ENCODE data around the gene ARL5A. TPM values are rescaled to one million over a fixed set of nuclear protein-coding genes. Genes with fewer than 3 reads are reported as not detected.
"Not testable (repeated sequence)": the region's sequence is repeated elsewhere in the genome, so short reads cannot be mapped to it uniquely, and the experiment has no call there.

The ARL5A gene
- polyA plus RNA-seq (2013, experiment 1 of 2) = 25.4 TPM
- polyA plus RNA-seq (2013, experiment 2 of 2) = 28.4 TPM

- no peaks in the 10 kb centered on the region for H3K36me3 ChIP-seq (ENCODE audit: control insufficient read depth in 1 of 2, insufficient read depth in 2 of 2, low read depth in 1 of 2, low read length in 2 of 2)
- no peak within 1 kb of the TSS for H2BK12ac ChIP-seq (ENCODE audit: low read length in 2 of 2)
- H2BK15ac ChIP-seq (ENCODE audit: low read depth, poor library complexity, severe bottlenecking) = peak within 1 kb of the TSS; percentile 67
- H3K4ac ChIP-seq (ENCODE audit: low read depth in 1 of 2, low read length in 2 of 2) = peak within 1 kb of the TSS; percentile 94 to 97
- H3K4me1 ChIP-seq (ENCODE audit: control insufficient read depth, insufficient read depth, low read depth, low read length) = peaks cover 7% of the 10 kb centered on the region
- no peaks in the 10 kb centered on the region for H3K27me3 ChIP-seq (ENCODE audit: control insufficient read depth in 1 of 2, insufficient read depth in 1 of 2, low read length in 2 of 2)
- peak within 1 kb of the TSS; percentile 78 for H3K4me2 ChIP-seq (ENCODE audit: low read length, poor library complexity, severe bottlenecking)
- peak within 1 kb of the TSS; percentile 59 for H3K27ac ChIP-seq (ENCODE audit: low read length, poor library complexity, severe bottlenecking)
- peak within 1 kb of the TSS; percentile 96 for H2AFZ ChIP-seq (ENCODE audit: low read depth, low read length)
- under 1% methylated on average over 38 of the region's 64 CpGs for WGBS
- peak within 1 kb of the TSS; percentile 99 for H4K91ac ChIP-seq (ENCODE audit: low read length)
- no peaks in the 10 kb centered on the region for H3K9me3 ChIP-seq (ENCODE audit: control insufficient read depth, low read length)
- peak within 1 kb of the TSS; percentile 79 for H2BK120ac ChIP-seq (ENCODE audit: low read depth, low read length)
- peak within 1 kb of the TSS; percentile 44 to 92 for H3K14ac ChIP-seq (ENCODE audit: low read length in 2 of 2)
- peak within 1 kb of the TSS; percentile 81 for H2BK5ac ChIP-seq (ENCODE audit: low read depth, low read length, poor library complexity, severe bottlenecking)
- peak within 1 kb of the TSS; percentile 99 for H4K8ac ChIP-seq (ENCODE audit: low read length)
- no peak within 1 kb of the TSS for H2AK5ac ChIP-seq (ENCODE audit: low read length, severe bottlenecking)
- H3K18ac ChIP-seq (ENCODE audit: low read depth in 1 of 2, low read length in 2 of 2) = peak within 1 kb of the TSS; percentile 89 to 96
- H3K4me3 ChIP-seq (ENCODE audit: insufficient read depth in 1 of 2, low read depth in 1 of 2, low read length in 2 of 2) = peak within 1 kb of the TSS; percentile 90 to 95
- H3K79me1 ChIP-seq (replicated peaks; ENCODE audit: low read length, poor library complexity, severe bottlenecking) = peaks cover 4% of the 10 kb centered on the region
- peak within 1 kb of the TSS in 1 of 2 experiments; percentile 66 for H3K23ac ChIP-seq (ENCODE audit: low read length in 2 of 2)
- peak; percentile 95 for DNase-seq
- H3K9ac ChIP-seq (ENCODE audit: low read length) = peak within 1 kb of the TSS; percentile 89
These were observed at the start of gene ARL5A for GRCh38 chr2:151828143-151828889. TSS of gene ARL5A (minus strand) at chr2:151828421. CDS start at chr2:151828176, 245 bp downstream.

DNA sequence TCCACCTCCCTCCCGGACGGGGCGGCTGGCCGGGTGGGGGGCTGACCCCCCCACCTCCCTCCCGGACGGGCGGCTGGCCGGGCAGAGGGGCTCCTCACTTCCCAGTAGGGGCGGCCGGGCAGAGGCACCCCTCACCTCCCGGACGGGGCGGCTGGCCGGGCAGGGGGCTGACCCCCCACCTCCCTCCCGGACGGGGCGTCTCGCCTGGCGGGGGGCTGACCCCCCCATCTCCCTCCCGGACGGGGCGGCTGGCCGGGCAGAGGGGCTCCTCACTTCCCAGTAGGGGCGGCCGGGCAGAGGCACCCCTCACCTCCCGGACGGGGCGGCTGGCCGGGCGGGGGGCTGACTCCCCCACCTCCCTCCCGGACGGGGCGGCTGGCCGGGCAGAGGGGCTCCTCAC, 47.4 kb upstream of the ARL5A start:
- H2BK15ac ChIP-seq (ENCODE audit: low read depth, poor library complexity, severe bottlenecking); H3K9me3 ChIP-seq (ENCODE audit: control insufficient read depth, low read length); H2BK5ac ChIP-seq (ENCODE audit: low read depth, low read length, poor library complexity, severe bottlenecking); H3K36me3 ChIP-seq (ENCODE audit: control insufficient read depth in 1 of 2, insufficient read depth in 2 of 2, low read depth in 1 of 2, low read length in 2 of 2); H3K18ac ChIP-seq (ENCODE audit: low read depth in 1 of 2, low read length in 2 of 2); H3K4me1 ChIP-seq (ENCODE audit: control insufficient read depth, insufficient read depth, low read depth, low read length); H3K27ac ChIP-seq (ENCODE audit: low read length, poor library complexity, severe bottlenecking); H3K27me3 ChIP-seq (ENCODE audit: control insufficient read depth in 1 of 2, insufficient read depth in 1 of 2, low read length in 2 of 2); H3K9ac ChIP-seq (ENCODE audit: low read length); H4K8ac ChIP-seq (ENCODE audit: low read length); H3K4me3 ChIP-seq (ENCODE audit: insufficient read depth in 1 of 2, low read depth in 1 of 2, low read length in 2 of 2); H4K91ac ChIP-seq (ENCODE audit: low read length); H2BK12ac ChIP-seq (ENCODE audit: low read length in 2 of 2); H2AK5ac ChIP-seq (ENCODE audit: low read length, severe bottlenecking); H3K4me2 ChIP-seq (ENCODE audit: low read length, poor library complexity, severe bottlenecking); DNase-seq; H2BK120ac ChIP-seq (ENCODE audit: low read depth, low read length); H3K4ac ChIP-seq (ENCODE audit: low read depth in 1 of 2, low read length in 2 of 2); H3K79me1 ChIP-seq (replicated peaks; ENCODE audit: low read length, poor library complexity, severe bottlenecking); H3K23ac ChIP-seq (ENCODE audit: low read length in 2 of 2); H2AFZ ChIP-seq (ENCODE audit: low read depth, low read length); H3K14ac ChIP-seq (ENCODE audit: low read length in 2 of 2): not testable (repeated sequence)
- 100% methylated on average over 2 of the region's 34 CpGs for WGBS

GRCh38 chr2:151872463-151872862, 44.2 kb upstream of the ARL5A start:
- no peak overlapping the region for H2BK120ac ChIP-seq (ENCODE audit: low read depth, low read length)
- no peak overlapping the region for H3K4me3 ChIP-seq (ENCODE audit: insufficient read depth in 1 of 2, low read depth in 1 of 2, low read length in 2 of 2)
- H2BK15ac ChIP-seq (ENCODE audit: low read depth, poor library complexity, severe bottlenecking) = no peak overlapping the region
- no peaks in the 10 kb centered on the region for H3K9me3 ChIP-seq (ENCODE audit: control insufficient read depth, low read length)
- H3K4me2 ChIP-seq (ENCODE audit: low read length, poor library complexity, severe bottlenecking) = no peak overlapping the region
- H3K79me1 ChIP-seq (replicated peaks; ENCODE audit: low read length, poor library complexity, severe bottlenecking) = no peaks in the 10 kb centered on the region
- no peak overlapping the region for H3K18ac ChIP-seq (ENCODE audit: low read depth in 1 of 2, low read length in 2 of 2)
- H3K23ac ChIP-seq (ENCODE audit: low read length in 2 of 2) = no peak overlapping the region
- no peak for DNase-seq
- H3K4ac ChIP-seq (ENCODE audit: low read depth in 1 of 2, low read length in 2 of 2) = no peak overlapping the region
- H3K14ac ChIP-seq (ENCODE audit: low read length in 2 of 2) = no peak overlapping the region
- H2BK5ac ChIP-seq (ENCODE audit: low read depth, low read length, poor library complexity, severe bottlenecking) = no peak overlapping the region
- H4K8ac ChIP-seq (ENCODE audit: low read length) = no peak overlapping the region
- H3K36me3 ChIP-seq (ENCODE audit: control insufficient read depth in 1 of 2, insufficient read depth in 2 of 2, low read depth in 1 of 2, low read length in 2 of 2) = no peaks in the 10 kb centered on the region
- H3K27me3 ChIP-seq (ENCODE audit: control insufficient read depth in 1 of 2, insufficient read depth in 1 of 2, low read length in 2 of 2) = peaks cover 0 to 8% of the 10 kb centered on the region in 2 experiments
- H2AFZ ChIP-seq (ENCODE audit: low read depth, low read length) = no peak overlapping the region
- H4K91ac ChIP-seq (ENCODE audit: low read length) = no peak overlapping the region
- 93% methylated on average over 3 of the region's 3 CpGs for WGBS
- H3K9ac ChIP-seq (ENCODE audit: low read length) = no peak overlapping the region
- H2BK12ac ChIP-seq (ENCODE audit: low read length in 2 of 2) = no peak overlapping the region
- no peak overlapping the region for H3K27ac ChIP-seq (ENCODE audit: low read length, poor library complexity, severe bottlenecking)
- H2AK5ac ChIP-seq (ENCODE audit: low read length, severe bottlenecking) = no peak overlapping the region
- no peaks in the 10 kb centered on the region for H3K4me1 ChIP-seq (ENCODE audit: control insufficient read depth, insufficient read depth, low read depth, low read length)

DNA sequence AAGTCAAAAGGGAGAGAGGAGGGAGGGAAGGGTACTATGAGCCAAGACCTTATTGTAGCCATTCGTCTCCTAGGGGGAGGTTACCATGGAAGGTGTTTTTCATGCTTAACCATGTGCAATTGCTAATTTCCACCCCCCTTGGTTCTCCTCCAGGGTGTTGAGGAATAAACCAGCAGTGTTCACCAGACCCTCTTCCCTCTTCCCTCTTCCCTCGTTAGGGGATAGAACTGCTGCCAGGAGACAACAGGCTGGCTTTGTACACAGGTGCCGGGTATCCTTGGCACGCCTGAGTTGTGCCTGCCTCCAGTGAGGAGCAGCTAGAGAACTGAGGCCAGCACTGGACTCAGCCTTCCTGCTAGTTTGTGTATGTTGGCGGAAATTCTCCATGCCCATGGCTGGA, 41.1 kb upstream of the ARL5A start:
- Histone ChIP-seq H2BK12ac (ENCODE audit: low read length in 2 of 2) (no peak overlapping the region), H2BK5ac (ENCODE audit: low read depth, low read length, poor library complexity, severe bottlenecking) (no peak overlapping the region)

More for the DNA sequence above, 41.1 kb upstream of the ARL5A start:
- Histone ChIP-seq H3K14ac (ENCODE audit: low read length in 2 of 2) (no peak overlapping the region), H3K9ac (ENCODE audit: low read length) (no peak overlapping the region), H3K27ac (ENCODE audit: low read length, poor library complexity, severe bottlenecking) (no peak overlapping the region), H2BK15ac (ENCODE audit: low read depth, poor library complexity, severe bottlenecking) (no peak overlapping the region), H3K4me3 (ENCODE audit: insufficient read depth in 1 of 2, low read depth in 1 of 2, low read length in 2 of 2) (no peak overlapping the region), H3K23ac (ENCODE audit: low read length in 2 of 2) (no peak overlapping the region), H4K91ac (ENCODE audit: low read length) (no peak overlapping the region), H3K4me2 (ENCODE audit: low read length, poor library complexity, severe bottlenecking) (no peak overlapping the region), H4K8ac (ENCODE audit: low read length) (no peak overlapping the region), H3K79me1 (replicated peaks; ENCODE audit: low read length, poor library complexity, severe bottlenecking) (no peaks in the 10 kb centered on the region), H3K27me3 (ENCODE audit: control insufficient read depth in 1 of 2, insufficient read depth in 1 of 2, low read length in 2 of 2) (peaks cover 0 to 8% of the 10 kb centered on the region in 2 experiments), H3K9me3 (ENCODE audit: control insufficient read depth, low read length) (no peaks in the 10 kb centered on the region), H2AK5ac (ENCODE audit: low read length, severe bottlenecking) (no peak overlapping the region), H3K4me1 (ENCODE audit: control insufficient read depth, insufficient read depth, low read depth, low read length) (no peaks in the 10 kb centered on the region), H3K18ac (ENCODE audit: low read depth in 1 of 2, low read length in 2 of 2) (no peak overlapping the region), H2AFZ (ENCODE audit: low read depth, low read length) (no peak overlapping the region), H3K36me3 (ENCODE audit: control insufficient read depth in 1 of 2, insufficient read depth in 2 of 2, low read depth in 1 of 2, low read length in 2 of 2) (no peaks in the 10 kb centered on the region), H2BK120ac (ENCODE audit: low read depth, low read length) (no peak overlapping the region), H3K4ac (ENCODE audit: low read depth in 1 of 2, low read length in 2 of 2) (no peak overlapping the region)
- DNase-seq = no peak
- WGBS = 92% methylated on average over 4 of the region's 5 CpGs

Measured in mesenchymal stem cell (in vitro differentiated cells and primary cell).